NCI-H2081 treated with DMSO at 0.1 percent for 48 hours (cell line): ENCODE measurements around the gene C20orf173.
"Not testable (repeated sequence)": the region's sequence is repeated elsewhere in the genome, so short reads cannot be mapped to it uniquely, and the experiment has no call there.

Experiments used
- DNase-seq: peaks from one replicate; lab custom pipeline; 2025; lab: John Stamatoyannopoulos, UW

The C20orf173 gene

GRCh38 chr20:35544941-35545340 is 15.5 kb upstream of the C20orf173 start:
- DNase-seq: not testable (repeated sequence)

GRCh38 chr20:35544436-35544835 is 15.0 kb upstream of the C20orf173 start:
- DNase-seq: no peak

GRCh38 chr20:35542990-35543389 is 13.5 kb upstream of the C20orf173 start:
- DNase-seq: no peak

- peak; percentile 76 for DNase-seq
Measured at GRCh38 chr20:35541783-35542662, 12.6 kb upstream of the C20orf173 start, which contains the start of gene ERGIC3. Gene ERGIC3 (plus strand): TSS chr20:35542078. CDS start chr20:35542098, 20 bp downstream.

DNA sequence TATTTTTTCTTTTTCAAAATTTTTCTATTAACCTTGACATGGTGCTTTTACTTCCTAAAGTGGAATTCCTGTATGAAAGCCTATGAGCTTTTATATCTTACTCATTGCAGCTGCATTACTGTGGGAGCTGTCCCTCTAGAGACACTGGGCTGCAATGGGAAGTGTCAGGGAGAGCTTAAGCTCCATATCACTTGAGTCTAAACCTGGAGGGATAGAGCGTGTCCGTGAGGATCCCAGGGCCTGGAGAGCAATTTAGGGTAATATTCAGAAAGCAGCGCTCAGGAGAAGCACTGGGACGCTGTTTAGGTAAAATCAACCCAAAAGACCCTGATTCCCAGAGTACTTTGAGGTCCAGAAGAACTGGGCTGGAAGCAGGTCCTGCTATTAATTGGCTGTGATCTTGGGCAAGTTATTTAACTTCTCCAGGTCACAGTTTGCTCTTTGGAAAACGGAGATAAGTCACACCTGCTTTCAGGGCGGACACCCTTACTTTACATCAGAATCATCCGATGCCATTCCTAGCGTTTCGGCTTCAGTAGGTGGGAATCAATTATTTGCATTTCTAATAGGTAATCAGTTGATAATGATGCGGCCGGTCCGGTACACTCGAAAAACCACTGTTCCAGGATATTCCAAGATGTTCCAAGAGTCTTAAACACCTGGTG is 11.8 kb upstream of the C20orf173 start:
- no peak for DNase-seq

GRCh38 chr20:35539756-35540212 is 10.3 kb upstream of the C20orf173 start:
- no peak for DNase-seq

GRCh38 chr20:35527122-35527769 is 2.2 kb downstream of the C20orf173 start:
- no peak for DNase-seq

DNA sequence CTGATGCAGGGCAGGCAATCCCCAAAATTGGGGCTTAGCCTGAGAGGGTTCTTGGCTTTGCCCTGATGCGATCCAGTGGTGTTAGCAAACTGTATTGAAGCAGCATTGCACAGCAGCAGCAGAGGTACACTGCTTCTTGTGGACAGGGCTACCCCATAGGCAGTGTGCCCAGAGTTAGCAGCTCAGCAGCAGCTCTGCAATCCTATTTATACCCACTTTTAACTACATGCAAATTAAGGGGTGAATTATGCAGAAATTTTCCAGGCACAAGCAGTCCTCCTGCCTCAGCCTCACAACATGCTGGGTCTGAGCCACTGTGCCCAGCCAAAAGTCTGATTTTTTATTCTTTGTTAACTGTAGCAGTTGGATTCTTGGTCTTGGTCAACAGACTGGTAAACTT is 3.8 kb downstream of the C20orf173 start:
- DNase-seq: no peak

DNA sequence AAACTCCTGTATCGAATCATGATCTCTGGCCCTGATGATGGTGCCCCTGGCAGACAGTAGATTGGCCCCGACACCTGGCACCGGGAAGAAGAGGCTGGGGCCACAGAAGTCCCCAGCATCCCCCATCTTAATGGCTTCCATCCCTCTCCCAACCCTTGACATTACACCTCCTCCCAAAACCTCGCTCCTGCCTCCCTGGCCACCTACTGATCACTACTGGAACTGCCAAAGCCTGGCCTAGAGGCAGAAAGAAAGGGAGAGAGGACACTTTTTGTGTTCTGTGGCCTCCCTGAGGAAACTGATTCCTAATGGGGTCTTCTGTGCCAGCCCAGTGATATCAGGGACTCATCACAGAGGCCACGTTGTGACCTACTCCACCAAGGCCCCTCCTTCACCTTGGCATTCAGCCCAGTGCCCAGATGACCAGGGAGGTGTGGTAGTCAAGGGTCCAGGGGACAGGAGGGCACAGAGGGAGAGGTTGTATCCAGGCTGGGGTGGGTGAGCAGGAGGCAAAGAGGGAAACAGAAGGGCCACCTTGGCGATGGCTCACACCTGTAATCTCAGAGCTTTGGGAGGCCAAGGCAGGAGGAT is 6.1 kb downstream of the C20orf173 start:
- no peak for DNase-seq

GRCh38 chr20:35518955-35519354 is 10.5 kb downstream of the C20orf173 start:
- DNase-seq: no peak

DNA sequence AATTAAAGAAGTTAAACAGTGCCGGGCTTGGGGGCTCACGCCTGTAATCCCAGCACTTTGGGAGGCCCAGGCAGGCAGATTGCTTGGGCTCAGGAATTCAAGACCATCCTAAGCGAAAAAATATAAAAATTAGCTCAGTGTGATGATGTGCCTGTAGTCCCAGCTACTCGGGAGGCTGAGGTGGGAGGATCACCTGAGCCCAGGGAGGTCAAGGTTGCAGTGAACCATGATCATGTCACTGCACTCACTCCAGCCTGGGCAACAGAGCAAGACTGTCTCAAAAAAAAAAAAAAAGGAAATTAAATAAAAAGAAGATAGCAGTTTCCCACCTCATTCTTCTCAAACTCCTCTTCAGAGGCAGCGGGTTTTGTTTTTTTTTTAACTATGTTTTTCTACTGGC is 11.7 kb downstream of the C20orf173 start:
- not testable (repeated sequence) for DNase-seq

DNA sequence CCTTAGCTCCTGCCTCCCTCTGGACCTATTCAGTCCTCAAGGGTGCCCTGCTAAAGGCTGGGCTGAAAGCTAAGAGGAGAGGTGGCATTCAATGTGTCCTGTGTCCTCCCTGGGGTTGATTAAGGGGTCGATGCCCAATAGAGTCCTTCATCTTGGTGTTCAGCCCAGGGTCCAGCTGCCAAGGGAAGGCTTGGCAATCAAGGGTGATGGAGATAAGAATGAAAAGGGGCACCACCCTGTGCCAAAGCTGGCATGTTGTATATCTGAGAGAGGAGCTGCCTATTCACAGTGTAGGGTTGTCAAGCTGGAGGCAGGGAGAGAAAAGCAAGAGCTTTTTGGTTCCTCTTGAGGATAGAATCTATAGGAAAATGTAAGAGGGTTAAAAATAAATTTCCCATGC is 12.3 kb downstream of the C20orf173 start:
- no peak for DNase-seq

DNA sequence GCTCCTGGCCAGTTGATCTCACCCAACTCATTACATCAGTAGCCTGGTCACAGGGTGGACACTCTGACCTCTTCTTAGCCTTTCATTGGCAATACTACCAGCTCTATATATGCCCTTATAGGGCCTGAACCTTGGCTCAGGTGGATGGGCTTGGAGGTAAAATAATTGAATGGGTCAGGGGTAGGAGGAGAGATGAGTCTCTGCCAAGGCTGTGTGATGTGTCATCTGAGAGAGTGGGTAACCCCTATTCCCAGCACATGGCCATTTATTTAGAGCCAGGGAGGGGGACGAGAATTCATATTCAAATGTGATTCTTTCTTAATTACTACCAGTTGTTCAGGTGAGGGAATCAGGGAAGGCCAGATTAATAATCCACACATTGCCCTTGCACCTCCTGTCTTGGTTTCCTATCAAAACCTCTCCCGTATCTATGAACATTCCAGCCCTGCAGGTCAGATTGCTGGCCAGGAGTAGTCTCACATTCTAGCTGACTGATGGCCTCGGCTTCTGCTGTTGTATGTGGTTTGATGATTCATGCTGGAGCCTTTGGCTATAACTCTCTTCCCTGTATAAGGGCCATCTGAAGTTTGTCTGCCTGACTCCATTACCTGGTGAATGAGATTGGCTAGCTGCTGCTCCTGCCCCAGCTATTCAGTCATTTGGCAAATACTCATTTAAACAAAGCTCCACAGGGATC is 13.4 kb downstream of the C20orf173 start:
- no peak for DNase-seq

DNA sequence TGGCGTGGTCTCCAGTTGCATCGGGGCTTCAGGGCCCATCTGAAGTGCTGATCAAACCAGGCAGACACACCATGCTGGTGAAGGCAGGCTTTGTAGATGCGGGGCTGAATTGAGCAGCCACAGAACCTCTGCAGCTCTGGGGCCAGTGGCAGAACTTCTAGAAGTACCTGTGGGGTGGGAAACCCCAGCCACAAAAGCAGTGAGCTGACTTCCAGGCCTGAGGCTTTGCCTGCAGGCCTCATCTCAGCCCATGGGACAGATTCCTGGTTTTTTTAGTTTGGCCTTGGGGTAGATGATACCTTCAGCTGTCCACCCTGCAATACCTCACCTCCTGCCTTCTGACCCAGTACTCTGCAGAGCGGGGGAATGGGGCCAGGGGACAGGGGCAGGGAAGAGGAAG is 14.1 kb downstream of the C20orf173 start:
- DNase-seq: no peak

DNA sequence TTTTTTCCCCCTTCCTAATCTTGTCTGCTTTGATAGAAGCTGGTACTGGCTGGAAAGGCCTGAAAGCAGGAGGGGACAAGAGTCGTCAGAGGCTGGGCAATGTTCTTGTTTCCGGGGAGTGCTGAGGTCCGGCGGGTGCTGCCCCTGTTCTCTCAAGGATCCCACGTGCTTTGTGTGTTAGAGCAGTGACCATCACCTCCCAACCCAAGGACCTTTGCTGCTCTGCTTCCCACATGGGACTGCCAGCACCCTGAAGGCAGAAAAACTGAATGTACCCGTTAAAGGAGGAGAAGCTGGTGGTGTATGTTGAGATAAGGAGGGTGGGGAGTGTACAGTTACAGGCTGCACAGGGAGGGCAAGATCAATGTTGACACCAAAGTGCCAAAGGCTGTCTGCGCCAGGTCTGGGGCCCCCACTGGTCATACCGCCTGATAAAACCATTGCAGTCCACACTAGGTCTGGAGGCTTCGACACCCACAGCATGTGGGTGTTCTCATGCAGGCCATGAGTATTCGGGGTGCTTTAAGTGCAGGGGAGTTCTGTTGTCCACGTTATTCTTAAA is 15.0 kb downstream of the C20orf173 start:
- DNase-seq: no peak

GRCh38 chr20:35511814-35512420 is 17.5 kb downstream of the C20orf173 start:
- no peak for DNase-seq

DNA sequence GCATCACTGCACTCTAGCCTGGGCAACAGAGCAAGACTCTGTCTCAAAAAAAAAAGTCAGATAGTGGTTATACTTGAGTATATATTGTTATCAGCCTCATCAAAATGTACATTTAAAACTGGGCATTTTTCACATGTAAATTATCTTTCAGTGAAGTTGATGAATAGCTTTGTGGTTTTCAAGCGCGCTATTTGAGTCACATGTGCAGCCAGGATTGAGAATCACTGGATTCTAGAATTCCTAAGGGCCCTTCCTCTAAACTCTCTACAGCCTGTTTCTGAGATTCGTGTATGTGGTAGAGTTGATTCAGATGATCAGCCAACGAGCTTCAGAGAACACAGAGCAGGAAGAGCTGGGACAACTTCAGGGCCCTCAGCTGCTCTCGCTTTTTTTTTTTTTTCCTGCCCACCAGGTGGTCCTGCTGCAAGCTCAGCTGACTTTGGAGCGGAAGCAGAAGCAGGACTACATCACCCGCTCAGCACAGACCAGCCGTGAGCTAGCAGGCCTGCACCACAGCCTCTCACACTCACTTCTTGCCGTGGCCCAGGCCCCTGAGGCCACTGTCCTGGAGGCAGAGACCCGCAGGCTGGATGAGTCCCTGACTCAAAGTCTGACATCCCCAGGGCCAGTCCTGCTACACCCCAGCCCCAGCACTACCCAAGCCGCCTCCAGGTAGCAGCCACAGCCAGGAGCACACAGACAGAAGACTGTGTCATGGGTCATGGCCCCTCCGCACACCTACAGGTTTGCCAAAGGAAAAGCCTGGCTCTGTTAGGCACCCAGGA is 18.3 kb downstream of the C20orf173 start:
- DNase-seq: no peak

DNA sequence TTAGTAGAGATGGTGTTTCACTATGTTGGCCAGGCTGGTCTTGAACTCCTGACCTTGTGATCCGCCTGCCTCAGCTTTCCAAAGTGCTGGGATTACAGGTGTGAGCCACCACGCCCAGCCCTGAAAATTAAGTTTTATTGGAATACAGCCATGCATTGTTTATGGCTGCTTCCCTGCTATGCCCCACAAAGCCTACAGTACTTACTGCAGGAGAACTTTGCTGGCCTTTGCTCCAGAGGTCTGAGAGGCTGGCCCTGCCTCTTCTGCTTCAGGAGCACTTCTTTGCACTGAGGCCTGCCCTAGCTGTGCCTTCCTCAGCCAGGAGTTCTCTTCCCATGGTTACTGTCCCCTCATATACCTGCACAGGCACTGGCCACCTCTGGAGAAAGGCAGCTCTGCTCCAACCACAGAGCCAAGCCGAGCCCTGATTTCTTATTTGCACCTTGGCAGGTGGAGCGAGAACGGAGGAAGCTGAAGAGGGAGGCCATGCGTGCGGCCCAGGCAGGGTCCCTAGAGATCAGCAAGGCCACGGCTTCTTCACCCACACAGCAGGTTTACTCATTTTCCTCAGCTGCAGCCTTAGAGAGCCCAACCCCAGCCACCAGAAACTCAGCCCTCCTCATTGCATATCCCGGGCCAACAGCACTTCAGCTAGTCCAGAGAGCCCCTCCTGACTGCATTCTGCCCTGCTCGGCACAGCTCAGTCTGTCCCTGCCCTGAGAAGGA is 20.8 kb downstream of the C20orf173 start:
- no peak for DNase-seq

GRCh38 chr20:35506872-35507638 is 22.4 kb downstream of the C20orf173 start:
- DNase-seq: no peak
